GM10248 (cell line): ENCODE measurements around the gene EXOC3L4.

Source experiments
- CTCF ChIA-PET: fragments of 300-600 bp; sonication (Branson Sonifier 250); formaldehyde crosslinking; extraction: SDS; loops from one replicate; lab custom pipeline; 2021; ENCODE audit warnings: antibody characterized with exemption; lab: Yijun Ruan, JAX
- POLR2A ChIA-PET: fragments of 350-650 bp; sonication (Branson Sonifier 250); formaldehyde crosslinking; extraction: SDS; loops from one replicate; lab custom pipeline; 2020; ENCODE audit warnings: antibody characterized with exemption; lab: Yijun Ruan, JAX
- DNase-seq: peaks from one replicate; pipeline ENCODE4 v3.0.0; 2012; ENCODE audit errors: extremely low spot score
- TF ChIP-seq, protein P1 (sequence below): IDR thresholded peaks from 2 replicates; pipeline ENCODE4 v1.5.1; 2012; ENCODE audit warnings: mild to moderate bottlenecking, low read depth; ENCODE audit errors: extremely low read depth, missing control alignments, control extremely low read depth

Gene EXOC3L4

GRCh38 chr14:103061482-103061976 lies 33.0 kb upstream of the EXOC3L4 start:
- POLR2A ChIA-PET: interaction anchor here (0.6 kb wide), 1 partner anchor 84 kb away, joined by 5 read pairs; no protein-coding TSS in a partner anchor
- TF ChIP-seq, protein P1, sequence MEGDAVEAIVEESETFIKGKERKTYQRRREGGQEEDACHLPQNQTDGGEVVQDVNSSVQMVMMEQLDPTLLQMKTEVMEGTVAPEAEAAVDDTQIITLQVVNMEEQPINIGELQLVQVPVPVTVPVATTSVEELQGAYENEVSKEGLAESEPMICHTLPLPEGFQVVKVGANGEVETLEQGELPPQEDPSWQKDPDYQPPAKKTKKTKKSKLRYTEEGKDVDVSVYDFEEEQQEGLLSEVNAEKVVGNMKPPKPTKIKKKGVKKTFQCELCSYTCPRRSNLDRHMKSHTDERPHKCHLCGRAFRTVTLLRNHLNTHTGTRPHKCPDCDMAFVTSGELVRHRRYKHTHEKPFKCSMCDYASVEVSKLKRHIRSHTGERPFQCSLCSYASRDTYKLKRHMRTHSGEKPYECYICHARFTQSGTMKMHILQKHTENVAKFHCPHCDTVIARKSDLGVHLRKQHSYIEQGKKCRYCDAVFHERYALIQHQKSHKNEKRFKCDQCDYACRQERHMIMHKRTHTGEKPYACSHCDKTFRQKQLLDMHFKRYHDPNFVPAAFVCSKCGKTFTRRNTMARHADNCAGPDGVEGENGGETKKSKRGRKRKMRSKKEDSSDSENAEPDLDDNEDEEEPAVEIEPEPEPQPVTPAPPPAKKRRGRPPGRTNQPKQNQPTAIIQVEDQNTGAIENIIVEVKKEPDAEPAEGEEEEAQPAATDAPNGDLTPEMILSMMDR: no peak
- DNase-seq: no peak
- CTCF ChIA-PET: interaction anchor here (2.0 to 2.8 kb wide), 2 partner anchors 13 to 43 kb away, joined by 7 to 10 read pairs; no protein-coding TSS in a partner anchor

DNA sequence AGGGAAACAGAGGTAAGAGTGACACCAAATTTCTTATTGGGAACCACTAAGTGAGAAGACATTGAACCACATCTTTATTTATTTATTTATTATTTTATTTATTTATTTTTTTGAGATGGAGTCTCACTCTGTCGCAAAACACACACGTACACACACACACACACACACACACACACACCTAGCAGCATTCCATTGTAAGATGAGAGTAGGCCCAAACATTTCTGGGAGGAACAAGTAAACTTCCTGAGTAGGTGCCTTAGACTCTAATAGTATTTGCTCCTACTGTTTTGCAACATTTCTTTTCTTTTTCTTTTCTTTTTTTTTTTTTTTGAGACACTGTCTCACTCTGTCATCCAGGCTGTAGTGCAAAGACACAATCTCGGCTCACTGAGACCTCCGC lies 30.1 kb upstream of the EXOC3L4 start:
- no peak for DNase-seq
- ChIA-PET CTCF (interaction anchor here (1.8 kb wide), 1 partner anchor 11 kb away, joined by 4 read pairs; no protein-coding TSS in a partner anchor), POLR2A (no interaction called here)
- TF ChIP-seq, protein P1: no peak

GRCh38 chr14:103064978-103065377 lies 29.5 kb upstream of the EXOC3L4 start:
- ChIA-PET POLR2A (no interaction called here), CTCF (interaction anchor here (0.9 to 1.8 kb wide), 2 partner anchors 12 to 41 kb away, joined by 3 to 4 read pairs; no protein-coding TSS in a partner anchor)
- no peak for DNase-seq
- TF ChIP-seq, protein P1: no peak

- ChIA-PET POLR2A (no interaction called here), CTCF (interaction anchor here (0.9 to 1.2 kb wide), 2 partner anchors 13 to 40 kb away, joined by 3 to 4 read pairs; no protein-coding TSS in a partner anchor)
- TF ChIP-seq, protein P1: no peak
- DNase-seq: no peak
Measured at GRCh38 chr14:103065861-103066260, 28.7 kb upstream of the EXOC3L4 start.

- TF ChIP-seq, protein P1: no peak
- ChIA-PET POLR2A (no interaction called here), CTCF (interaction anchor here (1.2 kb wide), 1 partner anchor 12 kb away, joined by 4 read pairs; no protein-coding TSS in a partner anchor)
- DNase-seq: no peak
Measured at GRCh38 chr14:103066399-103066798, 28.1 kb upstream of the EXOC3L4 start.

GRCh38 chr14:103067231-103067954 lies 27.1 kb upstream of the EXOC3L4 start:
- no peak for DNase-seq
- TF ChIP-seq, protein P1: no peak
- ChIA-PET POLR2A (no interaction called here), CTCF (no interaction called here)
